GM10266 (cell line): ENCODE results near the gene SLC23A3.

Experiments used
- DNase-seq: peaks from one replicate; pipeline ENCODE4 v3.0.0; 2012; ENCODE audit errors: extremely low spot score
- CTCF ChIP-seq: IDR thresholded peaks from 2 replicates; pipeline ENCODE4 v1.5.1; 2012; ENCODE audit warnings: mild to moderate bottlenecking, low read depth; ENCODE audit not compliant: control insufficient read depth, insufficient read depth; ENCODE audit errors: missing control alignments

Gene SLC23A3

GRCh38 chr2:219155054-219155644, 14.7 kb downstream of the SLC23A3 start:
- TF ChIP-seq CTCF, result peak; percentile 59
- DNase-seq, result peak; percentile 66

GRCh38 chr2:219149667-219150066, 20.2 kb downstream of the SLC23A3 start:
- no peak for DNase-seq
- TF ChIP-seq CTCF, result no peak

- no peak for DNase-seq
- TF ChIP-seq CTCF, result no peak
Observed at GRCh38 chr2:219142329-219142728, 27.5 kb downstream of the SLC23A3 start.

GRCh38 chr2:219140722-219141121, 29.1 kb downstream of the SLC23A3 start:
- TF ChIP-seq CTCF, result no peak
- DNase-seq, result no peak

- no peak for TF ChIP-seq CTCF
- no peak for DNase-seq
Observed at GRCh38 chr2:219133976-219134375, 35.9 kb downstream of the SLC23A3 start.

- DNase-seq, result no peak
- no peak for TF ChIP-seq CTCF
Observed at GRCh38 chr2:219131744-219132143, 38.1 kb downstream of the SLC23A3 start.

GRCh38 chr2:219131327-219131726, 38.5 kb downstream of the SLC23A3 start:
- DNase-seq, result no peak
- no peak for TF ChIP-seq CTCF
